ENCODE results near the gene GLIS2. TPM values are rescaled to one million over a fixed set of nuclear protein-coding genes. Genes with fewer than 3 reads are reported as not detected.
A peak's percentile ranks its signal among the peaks of the same experiment; 100 is the strongest.

The GLIS2 gene
- total RNA-seq, 2 experiments from 2014 or later = not detected

DNA sequence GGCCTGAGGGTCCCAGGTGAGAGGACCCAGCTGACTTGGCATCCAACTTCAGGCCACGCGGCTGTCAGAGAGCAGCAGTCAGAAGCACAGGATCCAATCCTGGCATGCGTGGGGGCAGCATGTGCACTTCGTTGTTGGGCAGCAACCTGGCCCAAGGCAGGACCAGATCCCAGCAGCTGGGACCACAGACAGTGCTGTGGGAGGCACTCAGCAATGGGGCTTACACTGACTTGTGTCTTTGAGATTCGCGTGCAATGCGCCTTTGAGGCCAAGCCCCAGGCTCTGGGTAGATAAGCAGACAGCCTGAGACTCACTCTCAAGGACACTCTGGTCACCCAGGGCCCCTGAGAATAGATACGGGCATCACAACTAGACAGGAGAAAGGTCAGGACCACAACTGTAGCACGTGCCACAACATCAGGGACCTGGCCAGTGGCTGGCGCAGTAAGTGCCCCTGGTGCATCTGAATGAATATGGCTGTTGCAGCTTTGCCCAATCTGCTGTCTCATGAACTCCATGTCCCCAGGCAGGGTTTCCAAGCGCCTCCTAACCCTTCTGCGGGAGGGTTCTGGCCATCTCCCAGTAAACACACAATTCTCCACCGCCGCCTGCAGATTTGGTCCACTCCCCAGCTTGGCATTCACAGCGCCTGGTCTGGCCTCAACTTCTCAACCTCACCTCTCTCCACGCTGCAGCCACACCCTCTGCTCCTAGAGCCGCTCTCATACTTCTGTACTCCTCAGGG, 32.1 kb downstream of the GLIS2 start:
- ATAC-seq (ENCODE audit: poor library complexity) (no peak), DNase-seq (no peak)
- H3K4me1 Mint-ChIP-seq (ENCODE audit: low read depth) = peaks cover 33% of the 10 kb centered on the region
- H3K27ac Mint-ChIP-seq = peak overlapping the region; percentile 76
- Histone ChIP-seq H3K4me3 (ENCODE audit: low read length) (no peak overlapping the region), H3K36me3 (ENCODE audit: insufficient read depth, low read length) (peaks cover 13% of the 10 kb centered on the region), H3K9me3 (ENCODE audit: control insufficient read depth in 1 of 2, insufficient read depth in 1 of 2, low read length in 2 of 2) (no peaks in the 10 kb centered on the region), H3K27me3 (ENCODE audit: control insufficient read depth in 1 of 2, insufficient read depth in 2 of 2, low read length in 2 of 2) (no peaks in the 10 kb centered on the region), H3K4me1 (ENCODE audit: insufficient read depth, low read length) (peaks cover 55% of the 10 kb centered on the region), H3K27ac (ENCODE audit: low read depth in 1 of 2, low read length in 2 of 2) (no peak overlapping the region)
- no peaks in the 10 kb centered on the region for H3K9me3 Mint-ChIP-seq
- TF ChIP-seq, protein P1, sequence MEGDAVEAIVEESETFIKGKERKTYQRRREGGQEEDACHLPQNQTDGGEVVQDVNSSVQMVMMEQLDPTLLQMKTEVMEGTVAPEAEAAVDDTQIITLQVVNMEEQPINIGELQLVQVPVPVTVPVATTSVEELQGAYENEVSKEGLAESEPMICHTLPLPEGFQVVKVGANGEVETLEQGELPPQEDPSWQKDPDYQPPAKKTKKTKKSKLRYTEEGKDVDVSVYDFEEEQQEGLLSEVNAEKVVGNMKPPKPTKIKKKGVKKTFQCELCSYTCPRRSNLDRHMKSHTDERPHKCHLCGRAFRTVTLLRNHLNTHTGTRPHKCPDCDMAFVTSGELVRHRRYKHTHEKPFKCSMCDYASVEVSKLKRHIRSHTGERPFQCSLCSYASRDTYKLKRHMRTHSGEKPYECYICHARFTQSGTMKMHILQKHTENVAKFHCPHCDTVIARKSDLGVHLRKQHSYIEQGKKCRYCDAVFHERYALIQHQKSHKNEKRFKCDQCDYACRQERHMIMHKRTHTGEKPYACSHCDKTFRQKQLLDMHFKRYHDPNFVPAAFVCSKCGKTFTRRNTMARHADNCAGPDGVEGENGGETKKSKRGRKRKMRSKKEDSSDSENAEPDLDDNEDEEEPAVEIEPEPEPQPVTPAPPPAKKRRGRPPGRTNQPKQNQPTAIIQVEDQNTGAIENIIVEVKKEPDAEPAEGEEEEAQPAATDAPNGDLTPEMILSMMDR (IDR thresholded peaks at IDR 0.05) = no peak
- CTCF ChIA-PET = no interaction called here
- no peaks in the 10 kb centered on the region for H3K27me3 Mint-ChIP-seq
- POLR2A ChIA-PET = interaction anchor here (1.3 kb wide), 1 partner anchor 70 kb away, joined by 3 read pairs; no protein-coding TSS in a partner anchor
- H3K36me3 Mint-ChIP-seq (ENCODE audit: low read depth) = peaks cover 20% of the 10 kb centered on the region
- intact Hi-C loops (cut with DNase I, micrococcal nuclease) = no loop called here
- peak overlapping the region; percentile 63 for H3K4me3 Mint-ChIP-seq

DNA sequence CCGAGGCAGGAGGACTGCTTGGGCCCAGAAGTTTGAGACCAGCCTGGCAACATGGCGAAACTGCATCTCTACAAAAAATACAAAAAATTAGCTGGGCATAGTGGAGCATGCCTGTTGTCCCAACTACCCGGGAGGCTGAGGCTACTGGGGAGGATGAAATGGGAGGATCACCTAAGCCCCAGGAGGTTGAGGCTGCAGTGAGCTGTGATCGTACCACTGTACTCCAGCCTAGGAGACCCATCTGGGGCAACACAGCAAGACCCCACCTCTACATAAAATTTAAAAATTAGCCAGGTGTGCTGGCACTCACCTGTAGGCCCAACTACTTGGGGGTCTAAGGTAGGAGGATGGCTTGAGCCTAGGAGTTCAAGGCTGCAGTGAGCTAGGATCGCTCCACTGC, 33.5 kb downstream of the GLIS2 start:
- Mint-ChIP-seq H3K27ac (peak overlapping the region; percentile 42), H3K27me3 (no peaks in the 10 kb centered on the region), H3K4me1 (ENCODE audit: low read depth) (peaks cover 33% of the 10 kb centered on the region), H3K9me3 (no peaks in the 10 kb centered on the region), H3K4me3 (no peak overlapping the region), H3K36me3 (ENCODE audit: low read depth) (peaks cover 24% of the 10 kb centered on the region)
- peaks cover 48% of the 10 kb centered on the region for H3K4me1 ChIP-seq (ENCODE audit: insufficient read depth, low read length)
- no peaks in the 10 kb centered on the region for H3K9me3 ChIP-seq (ENCODE audit: control insufficient read depth in 1 of 2, insufficient read depth in 1 of 2, low read length in 2 of 2)
- no peak for ATAC-seq (ENCODE audit: poor library complexity)
- DNase-seq = no peak
- no peak overlapping the region for H3K27ac ChIP-seq (ENCODE audit: low read depth in 1 of 2, low read length in 2 of 2)
- intact Hi-C loops (cut with DNase I, micrococcal nuclease) = no loop called here
- TF ChIP-seq, protein P1 (IDR thresholded peaks at IDR 0.05) = no peak
- POLR2A ChIA-PET = interaction anchor here (0.9 to 1.7 kb wide), 3 partner anchors 76 to 155 kb away, joined by 4 to 10 read pairs (median 5); partner anchors contain the start of gene TFAP4
- H3K36me3 ChIP-seq (ENCODE audit: insufficient read depth, low read length) = peaks cover 13% of the 10 kb centered on the region
- CTCF ChIA-PET = interaction anchor here (1.1 kb wide), 1 partner anchor 95 kb away, joined by 4 read pairs; no protein-coding TSS in a partner anchor
- H3K27me3 ChIP-seq (ENCODE audit: control insufficient read depth in 1 of 2, insufficient read depth in 2 of 2, low read length in 2 of 2) = no peaks in the 10 kb centered on the region
- no peak overlapping the region for H3K4me3 ChIP-seq (ENCODE audit: low read length)

DNA sequence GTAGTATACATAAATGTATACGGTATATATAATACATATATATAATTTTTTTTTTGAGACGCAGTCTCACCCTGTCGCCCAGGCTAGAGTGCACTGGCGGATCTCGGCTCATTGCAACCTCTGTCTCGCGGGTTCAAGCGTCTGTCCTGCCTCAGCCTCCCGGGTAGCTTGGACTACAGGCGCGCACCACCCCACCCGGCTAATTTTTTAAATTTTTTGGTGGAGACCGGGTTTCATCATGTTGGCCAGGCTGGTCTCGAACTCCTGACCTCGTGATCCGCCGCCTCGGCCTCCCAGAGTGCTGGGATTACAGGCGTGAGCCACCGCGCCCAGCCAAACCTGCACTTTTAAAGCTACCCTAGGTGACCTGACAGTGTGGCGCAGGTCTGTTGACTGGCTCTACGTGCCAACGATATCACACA, 34.5 kb downstream of the GLIS2 start:
- TF ChIP-seq, protein P1 (IDR thresholded peaks at IDR 0.05) = no peak
- ATAC-seq (ENCODE audit: poor library complexity) = no peak
- Mint-ChIP-seq H3K4me1 (ENCODE audit: low read depth) (peaks cover 27% of the 10 kb centered on the region), H3K36me3 (ENCODE audit: low read depth) (peaks cover 29% of the 10 kb centered on the region), H3K9me3 (no peaks in the 10 kb centered on the region), H3K4me3 (peak overlapping the region; percentile 98), H3K27ac (peak overlapping the region; percentile 94), H3K27me3 (no peaks in the 10 kb centered on the region)
- ChIA-PET CTCF (interaction anchor here (1.0 to 2.0 kb wide), 5 partner anchors 9 to 97 kb away, joined by 3 to 10 read pairs (median 4); no protein-coding TSS in a partner anchor), POLR2A (interaction anchor here (0.7 to 2.1 kb wide), 7 partner anchors 9 to 155 kb away, joined by 3 to 10 read pairs (median 4); partner anchors contain the start of gene TFAP4)
- Histone ChIP-seq H3K27me3 (ENCODE audit: control insufficient read depth in 1 of 2, insufficient read depth in 2 of 2, low read length in 2 of 2) (no peaks in the 10 kb centered on the region), H3K4me1 (ENCODE audit: insufficient read depth, low read length) (peaks cover 48% of the 10 kb centered on the region), H3K9me3 (ENCODE audit: control insufficient read depth in 1 of 2, insufficient read depth in 1 of 2, low read length in 2 of 2) (no peaks in the 10 kb centered on the region), H3K36me3 (ENCODE audit: insufficient read depth, low read length) (peaks cover 23% of the 10 kb centered on the region), H3K4me3 (ENCODE audit: low read length) (peak overlapping the region; percentile 96), H3K27ac (ENCODE audit: low read depth in 1 of 2, low read length in 2 of 2) (peak overlapping the region; percentile 69 to 71)
- intact Hi-C loops (cut with DNase I, micrococcal nuclease) = loop anchor here in 1 of 2 experiments (5.0 to 10.0 kb wide), 3 partner anchors 67 to 264 kb away; partner anchors contain the start of genes CORO7, TFAP4 and UBALD1
- no peak for DNase-seq

All from CD4-positive, alpha-beta T cell (primary cell).